WTC11 (cell line): ENCODE measurements around the gene CA11. TPM values are rescaled to one million over a fixed set of nuclear protein-coding genes. Genes with fewer than 3 reads are reported as not detected.

ENCODE experiments used
- ATAC-seq: fragments of 200-7000 bp; cut with Tn5 transposase; 2 replicates; pipeline ENCODE4 v1.10.0; 2021; ENCODE audit warnings: mild to moderate bottlenecking, moderate library complexity
- CTCF ChIA-PET: fragments of 300-600 bp; sonication (Branson Sonifier 250); formaldehyde crosslinking; loops from one replicate; lab custom pipeline; 2021; ENCODE audit warnings: antibody characterized with exemption; lab: Charles Lee
- POLR2A ChIA-PET: fragments of 350-600 bp; sonication (Branson Sonifier 250); formaldehyde crosslinking; loops from one replicate; lab custom pipeline; 2021; ENCODE audit warnings: antibody characterized with exemption; lab: Charles Lee
- DNase-seq: peaks from one replicate; pipeline ENCODE4 v3.0.0; 2021; ENCODE audit warnings: low spot score
- H3K27ac Mint-ChIP-seq: 2 replicates; pipeline ENCODE4 v1.8.0; 2021; ENCODE audit warnings: mixed read lengths
- H3K27me3 Mint-ChIP-seq: 2 replicates; pipeline ENCODE4 v1.8.0; 2021; ENCODE audit warnings: low read depth, mild to moderate bottlenecking, moderate library complexity, mixed read lengths
- H3K36me3 Mint-ChIP-seq: 2 replicates; pipeline ENCODE4 v1.8.0; 2021; ENCODE audit warnings: mixed read lengths
- H3K4me1 Mint-ChIP-seq: 2 replicates; pipeline ENCODE4 v1.8.0; 2022; ENCODE audit warnings: mixed read lengths
- H3K4me3 Mint-ChIP-seq: 2 replicates; pipeline ENCODE4 v1.8.0; 2021; ENCODE audit warnings: mild to moderate bottlenecking, moderate library complexity, mixed read lengths
- H3K9me3 Mint-ChIP-seq: 2 replicates; pipeline ENCODE4 v1.8.0; 2021; ENCODE audit warnings: mixed read lengths
- CREM ChIP-seq: sonication (generic); formaldehyde crosslinking; IDR thresholded peaks from 2 replicates; pipeline ENCODE4 v1.8.1; 2022; ENCODE audit warnings: mild to moderate bottlenecking, missing genetic modification reagents, moderate library complexity
- FOXK1 ChIP-seq: sonication (generic); formaldehyde crosslinking; IDR thresholded peaks from 2 replicates; pipeline ENCODE4 v1.8.0; 2022; ENCODE audit warnings: mild to moderate bottlenecking, moderate library complexity, missing genetic modification reagents
- GTF2I ChIP-seq: fragments of 250-450 bp; sonication (Bioruptor Pico); conservative IDR thresholded peaks from 2 replicates; pipeline ENCODE4 v1.4.0; 2021; ENCODE audit warnings: mild to moderate bottlenecking
- IRF2 ChIP-seq: sonication (generic); formaldehyde crosslinking; IDR thresholded peaks from 2 replicates; pipeline ENCODE4 v1.8.0; 2022; ENCODE audit warnings: low read depth, missing genetic modification reagents, borderline replicate concordance
- MYBL2 ChIP-seq: sonication (generic); formaldehyde crosslinking; IDR thresholded peaks from 2 replicates; pipeline ENCODE4 v1.8.1; 2023; ENCODE audit warnings: mild to moderate bottlenecking, moderate library complexity, missing genetic modification reagents
- OVOL2 ChIP-seq: fragments of 250-450 bp; sonication (Bioruptor Pico); IDR thresholded peaks from 2 replicates; pipeline ENCODE4 v1.9.0; 2021; ENCODE audit warnings: mild to moderate bottlenecking, borderline replicate concordance
- ZNF121 ChIP-seq: sonication (generic); formaldehyde crosslinking; IDR thresholded peaks from 2 replicates; pipeline ENCODE4 v1.8.0; 2023; ENCODE audit warnings: missing genetic modification reagents
- ZNF232 ChIP-seq: sonication (generic); formaldehyde crosslinking; IDR thresholded peaks from 2 replicates; pipeline ENCODE4 v1.8.0; 2022; ENCODE audit warnings: mild to moderate bottlenecking, missing genetic modification reagents
- ZNF416 ChIP-seq: fragments of 250-450 bp; sonication (Bioruptor Pico); IDR thresholded peaks from 2 replicates; pipeline ENCODE4 v1.9.0; 2021; ENCODE audit warnings: mild to moderate bottlenecking, inconsistent platforms
- total RNA-seq: library from RNA; stranded (reverse); gene quantifications from 3 replicates; pipeline ENCODE4 v1.2.3, GENCODE V29; 2021
- TF ChIP-seq, protein P1 (sequence below): fragments of 250-450 bp; sonication (Bioruptor Pico); IDR thresholded peaks from 2 replicates; pipeline ENCODE4 v1.9.0; 2021; ENCODE audit warnings: moderate library complexity, mild to moderate bottlenecking, inconsistent platforms, borderline replicate concordance
- TF ChIP-seq, protein P2 (sequence below): sonication (generic); formaldehyde crosslinking; IDR thresholded peaks from 2 replicates; pipeline ENCODE4 v1.8.1; 2022; ENCODE audit warnings: low read depth, missing genetic modification reagents, borderline replicate concordance
- TF ChIP-seq, protein P3 (sequence below): fragments of 200-600 bp; IDR thresholded peaks from 2 replicates; pipeline ENCODE4 v1.8.0; 2022; ENCODE audit warnings: antibody characterized with exemption
- TF ChIP-seq, protein P4 (sequence below): sonication (generic); formaldehyde crosslinking; IDR thresholded peaks from 2 replicates; pipeline ENCODE4 v1.8.0; 2022; ENCODE audit warnings: missing genetic modification reagents
- TF ChIP-seq, protein P5 (sequence below): sonication (generic); formaldehyde crosslinking; IDR thresholded peaks from 2 replicates; pipeline ENCODE4 v1.8.1; 2023; ENCODE audit warnings: mild to moderate bottlenecking, missing genetic modification reagents
- TF ChIP-seq, protein P6 (sequence below): sonication (generic); formaldehyde crosslinking; IDR thresholded peaks from 2 replicates; pipeline ENCODE4 v1.8.0; 2022; ENCODE audit warnings: mild to moderate bottlenecking, missing genetic modification reagents
- TF ChIP-seq, protein P7 (sequence below): sonication (generic); formaldehyde crosslinking; IDR thresholded peaks from 2 replicates; pipeline ENCODE4 v1.8.0; 2022; ENCODE audit warnings: mild to moderate bottlenecking, missing genetic modification reagents

The CA11 gene
- total RNA-seq, 1 experiment from 2014 or later: 41.4 TPM

DNA sequence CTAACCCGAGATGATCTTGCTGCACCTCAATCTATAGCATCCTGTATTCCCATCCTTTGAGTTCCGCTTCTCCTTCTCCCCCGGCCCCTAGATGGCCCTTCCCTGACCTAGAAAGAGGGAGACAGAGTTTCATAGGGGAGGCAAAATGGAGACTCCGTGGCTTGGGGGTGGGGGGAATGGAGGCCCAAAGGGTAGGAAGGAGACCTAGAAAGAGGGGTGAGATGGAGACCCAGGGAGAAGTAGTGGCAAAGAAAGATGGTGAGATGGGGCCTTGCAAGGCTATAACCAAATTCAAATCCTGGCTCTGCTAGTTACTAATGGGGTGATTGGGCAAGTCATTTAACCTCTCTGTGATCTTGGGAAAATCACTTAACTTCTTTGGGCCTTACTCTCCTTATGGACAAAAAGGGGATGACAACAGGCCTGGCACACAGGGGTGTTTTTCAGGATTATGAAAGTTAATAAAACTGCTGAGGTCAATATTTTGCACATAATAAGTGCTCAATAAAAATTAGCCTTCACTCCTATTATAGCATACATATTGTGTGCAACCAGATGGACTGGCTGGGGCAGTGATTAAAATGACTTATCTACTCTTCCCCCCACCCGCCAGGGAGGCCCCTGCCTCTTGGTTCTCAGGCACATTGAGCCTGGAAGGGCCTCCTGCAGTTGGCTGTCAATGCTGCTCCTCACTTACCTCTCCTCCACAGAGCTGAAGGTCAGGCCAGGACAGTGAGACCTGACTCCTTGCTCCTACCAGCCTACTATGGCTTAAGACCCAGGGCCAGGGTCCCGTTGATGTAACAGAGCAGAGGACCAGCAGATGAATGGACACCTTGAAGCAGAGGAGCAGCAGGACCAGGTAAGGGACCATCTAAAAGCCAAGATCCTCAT lies 26.0 kb downstream of the CA11 start:
- TF ChIP-seq, protein P1, sequence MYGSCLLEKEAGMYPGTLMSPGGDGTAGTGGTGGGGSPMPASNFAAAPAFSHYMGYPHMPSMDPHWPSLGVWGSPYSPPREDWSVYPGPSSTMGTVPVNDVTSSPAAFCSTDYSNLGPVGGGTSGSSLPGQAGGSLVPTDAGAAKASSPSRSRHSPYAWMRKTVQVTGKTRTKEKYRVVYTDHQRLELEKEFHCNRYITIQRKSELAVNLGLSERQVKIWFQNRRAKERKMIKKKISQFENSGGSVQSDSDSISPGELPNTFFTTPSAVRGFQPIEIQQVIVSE (CRISPR knock-in tag): no peak
- TF ChIP-seq CREM (CRISPR knock-in tag): no peak
- TF ChIP-seq, protein P2, sequence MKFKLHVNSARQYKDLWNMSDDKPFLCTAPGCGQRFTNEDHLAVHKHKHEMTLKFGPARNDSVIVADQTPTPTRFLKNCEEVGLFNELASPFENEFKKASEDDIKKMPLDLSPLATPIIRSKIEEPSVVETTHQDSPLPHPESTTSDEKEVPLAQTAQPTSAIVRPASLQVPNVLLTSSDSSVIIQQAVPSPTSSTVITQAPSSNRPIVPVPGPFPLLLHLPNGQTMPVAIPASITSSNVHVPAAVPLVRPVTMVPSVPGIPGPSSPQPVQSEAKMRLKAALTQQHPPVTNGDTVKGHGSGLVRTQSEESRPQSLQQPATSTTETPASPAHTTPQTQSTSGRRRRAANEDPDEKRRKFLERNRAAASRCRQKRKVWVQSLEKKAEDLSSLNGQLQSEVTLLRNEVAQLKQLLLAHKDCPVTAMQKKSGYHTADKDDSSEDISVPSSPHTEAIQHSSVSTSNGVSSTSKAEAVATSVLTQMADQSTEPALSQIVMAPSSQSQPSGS: no peak
- 0 out of 2 replicates have a peak, but pooled peaks have one; percentile 19 for TF ChIP-seq ZNF121 (CRISPR knock-in tag)
- TF ChIP-seq, protein P3, sequence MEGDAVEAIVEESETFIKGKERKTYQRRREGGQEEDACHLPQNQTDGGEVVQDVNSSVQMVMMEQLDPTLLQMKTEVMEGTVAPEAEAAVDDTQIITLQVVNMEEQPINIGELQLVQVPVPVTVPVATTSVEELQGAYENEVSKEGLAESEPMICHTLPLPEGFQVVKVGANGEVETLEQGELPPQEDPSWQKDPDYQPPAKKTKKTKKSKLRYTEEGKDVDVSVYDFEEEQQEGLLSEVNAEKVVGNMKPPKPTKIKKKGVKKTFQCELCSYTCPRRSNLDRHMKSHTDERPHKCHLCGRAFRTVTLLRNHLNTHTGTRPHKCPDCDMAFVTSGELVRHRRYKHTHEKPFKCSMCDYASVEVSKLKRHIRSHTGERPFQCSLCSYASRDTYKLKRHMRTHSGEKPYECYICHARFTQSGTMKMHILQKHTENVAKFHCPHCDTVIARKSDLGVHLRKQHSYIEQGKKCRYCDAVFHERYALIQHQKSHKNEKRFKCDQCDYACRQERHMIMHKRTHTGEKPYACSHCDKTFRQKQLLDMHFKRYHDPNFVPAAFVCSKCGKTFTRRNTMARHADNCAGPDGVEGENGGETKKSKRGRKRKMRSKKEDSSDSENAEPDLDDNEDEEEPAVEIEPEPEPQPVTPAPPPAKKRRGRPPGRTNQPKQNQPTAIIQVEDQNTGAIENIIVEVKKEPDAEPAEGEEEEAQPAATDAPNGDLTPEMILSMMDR: no peak
- TF ChIP-seq, all 79 proteins: peak for 1
- H3K27ac Mint-ChIP-seq: peak overlapping the region; percentile 100
- POLR2A ChIA-PET: interaction anchor here (0.5 to 2.8 kb wide), 12 partner anchors 7 to 289 kb away, joined by 3 to 23 read pairs (median 4); partner anchors contain the start of gene KDELR1
- H3K36me3 Mint-ChIP-seq: peaks cover 43% of the 10 kb centered on the region
- no peaks in the 10 kb centered on the region for H3K9me3 Mint-ChIP-seq
- CTCF ChIA-PET: interaction anchor here (1.0 to 1.6 kb wide), 7 partner anchors 10 to 138 kb away, joined by 3 to 13 read pairs (median 4); no protein-coding TSS in a partner anchor
- ATAC-seq: no peak
- H3K4me3 Mint-ChIP-seq: peak overlapping the region; percentile 99
- H3K27me3 Mint-ChIP-seq: no peaks in the 10 kb centered on the region; the same call in 1 of the 2 replicates
- peaks cover 55% of the 10 kb centered on the region for H3K4me1 Mint-ChIP-seq
- no peak for DNase-seq

DNA sequence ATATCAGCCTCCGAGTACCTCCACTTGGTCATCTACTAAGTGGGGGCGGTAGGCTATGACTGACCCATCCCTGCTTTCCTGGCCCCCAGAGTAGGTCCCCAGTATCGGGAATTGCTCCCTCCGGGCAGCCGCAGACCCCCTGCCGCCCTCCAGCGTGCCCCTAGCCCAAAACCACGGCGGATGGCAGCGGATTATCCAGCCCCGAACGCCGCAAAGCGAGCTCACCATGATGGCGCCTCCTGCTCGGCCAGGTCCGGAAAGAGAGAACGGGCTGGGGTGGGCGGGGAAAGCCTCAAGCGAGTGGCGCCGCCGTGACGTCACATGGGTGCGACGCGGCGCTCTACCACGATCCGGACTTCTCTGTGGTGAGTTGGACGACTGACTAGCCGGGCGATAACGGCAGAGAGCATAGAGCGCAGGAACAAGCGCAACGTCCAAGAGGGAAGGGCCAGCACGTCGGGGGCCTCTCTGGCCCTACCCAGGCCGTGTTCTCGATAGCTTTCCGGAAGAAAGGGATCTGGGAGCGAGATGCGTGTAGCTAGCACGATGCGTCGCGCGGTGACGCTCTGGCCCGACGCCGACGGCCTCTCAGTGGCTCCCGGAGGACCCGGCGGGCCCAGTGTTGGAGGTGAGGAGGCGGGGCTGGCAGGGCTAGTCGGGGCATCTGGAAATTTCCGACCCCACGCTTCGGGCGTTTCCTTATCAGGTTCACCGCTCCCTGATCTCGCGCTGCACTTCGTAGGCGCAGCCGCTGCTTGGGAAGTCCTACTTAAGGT lies 26.9 kb downstream of the CA11 start, which contains the start of the genes RPL18 and SPHK2:
Gene RPL18 (minus strand): TSS at position 263 of the 776 bp plus-strand sequence. CDS start 35 bp downstream, at position 228.
Gene SPHK2 (plus strand): TSS at position 591 of the 776 bp plus-strand sequence. CDS start 1,009 bp downstream, outside the sequence.
- POLR2A ChIA-PET: interaction anchor here (0.5 to 2.8 kb wide), 14 partner anchors 8 to 228 kb away, joined by 3 to 23 read pairs (median 3); partner anchors contain the start of gene KDELR1
- peak; percentile 96 for DNase-seq
- H3K36me3 Mint-ChIP-seq: peaks cover 43% of the 10 kb centered on the region
- no peaks in the 10 kb centered on the region for H3K9me3 Mint-ChIP-seq
- ATAC-seq: peak; percentile 65
- H3K27me3 Mint-ChIP-seq: no peaks in the 10 kb centered on the region; the same call in 1 of the 2 replicates
- H3K27ac Mint-ChIP-seq: peak within 1 kb of the TSS; percentile 100
- peaks cover 60% of the 10 kb centered on the region for H3K4me1 Mint-ChIP-seq
- CTCF ChIA-PET: interaction anchor here (1.0 to 1.6 kb wide), 7 partner anchors 10 to 139 kb away, joined by 3 to 13 read pairs (median 4); no protein-coding TSS in a partner anchor
- peak within 1 kb of the TSS; percentile 99 for H3K4me3 Mint-ChIP-seq
- TF ChIP-seq FOXK1 (peak; percentile 97), IRF2 (0 out of 2 replicates have a peak, but pooled peaks have one; percentile 61), MYBL2 (CRISPR knock-in tag) (peak; percentile 78; the same call in 1 of the 2 replicates), GTF2I (peak; percentile 92), ZNF416 (CRISPR knock-in tag) (no peak), ZNF232 (CRISPR knock-in tag) (no peak), OVOL2 (CRISPR knock-in tag) (no peak), ZNF121 (CRISPR knock-in tag) (0 out of 2 replicates have a peak, but pooled peaks have one; percentile 48)
- TF ChIP-seq, protein P4, sequence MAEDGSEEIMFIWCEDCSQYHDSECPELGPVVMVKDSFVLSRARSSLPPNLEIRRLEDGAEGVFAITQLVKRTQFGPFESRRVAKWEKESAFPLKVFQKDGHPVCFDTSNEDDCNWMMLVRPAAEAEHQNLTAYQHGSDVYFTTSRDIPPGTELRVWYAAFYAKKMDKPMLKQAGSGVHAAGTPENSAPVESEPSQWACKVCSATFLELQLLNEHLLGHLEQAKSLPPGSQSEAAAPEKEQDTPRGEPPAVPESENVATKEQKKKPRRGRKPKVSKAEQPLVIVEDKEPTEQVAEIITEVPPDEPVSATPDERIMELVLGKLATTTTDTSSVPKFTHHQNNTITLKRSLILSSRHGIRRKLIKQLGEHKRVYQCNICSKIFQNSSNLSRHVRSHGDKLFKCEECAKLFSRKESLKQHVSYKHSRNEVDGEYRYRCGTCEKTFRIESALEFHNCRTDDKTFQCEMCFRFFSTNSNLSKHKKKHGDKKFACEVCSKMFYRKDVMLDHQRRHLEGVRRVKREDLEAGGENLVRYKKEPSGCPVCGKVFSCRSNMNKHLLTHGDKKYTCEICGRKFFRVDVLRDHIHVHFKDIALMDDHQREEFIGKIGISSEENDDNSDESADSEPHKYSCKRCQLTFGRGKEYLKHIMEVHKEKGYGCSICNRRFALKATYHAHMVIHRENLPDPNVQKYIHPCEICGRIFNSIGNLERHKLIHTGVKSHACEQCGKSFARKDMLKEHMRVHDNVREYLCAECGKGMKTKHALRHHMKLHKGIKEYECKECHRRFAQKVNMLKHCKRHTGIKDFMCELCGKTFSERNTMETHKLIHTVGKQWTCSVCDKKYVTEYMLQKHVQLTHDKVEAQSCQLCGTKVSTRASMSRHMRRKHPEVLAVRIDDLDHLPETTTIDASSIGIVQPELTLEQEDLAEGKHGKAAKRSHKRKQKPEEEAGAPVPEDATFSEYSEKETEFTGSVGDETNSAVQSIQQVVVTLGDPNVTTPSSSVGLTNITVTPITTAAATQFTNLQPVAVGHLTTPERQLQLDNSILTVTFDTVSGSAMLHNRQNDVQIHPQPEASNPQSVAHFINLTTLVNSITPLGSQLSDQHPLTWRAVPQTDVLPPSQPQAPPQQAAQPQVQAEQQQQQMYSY (CRISPR knock-in tag): no peak
- TF ChIP-seq, protein P5, sequence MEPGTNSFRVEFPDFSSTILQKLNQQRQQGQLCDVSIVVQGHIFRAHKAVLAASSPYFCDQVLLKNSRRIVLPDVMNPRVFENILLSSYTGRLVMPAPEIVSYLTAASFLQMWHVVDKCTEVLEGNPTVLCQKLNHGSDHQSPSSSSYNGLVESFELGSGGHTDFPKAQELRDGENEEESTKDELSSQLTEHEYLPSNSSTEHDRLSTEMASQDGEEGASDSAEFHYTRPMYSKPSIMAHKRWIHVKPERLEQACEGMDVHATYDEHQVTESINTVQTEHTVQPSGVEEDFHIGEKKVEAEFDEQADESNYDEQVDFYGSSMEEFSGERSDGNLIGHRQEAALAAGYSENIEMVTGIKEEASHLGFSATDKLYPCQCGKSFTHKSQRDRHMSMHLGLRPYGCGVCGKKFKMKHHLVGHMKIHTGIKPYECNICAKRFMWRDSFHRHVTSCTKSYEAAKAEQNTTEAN: peak; percentile 68; the same call in 1 of the 2 replicates
- TF ChIP-seq, protein P6, sequence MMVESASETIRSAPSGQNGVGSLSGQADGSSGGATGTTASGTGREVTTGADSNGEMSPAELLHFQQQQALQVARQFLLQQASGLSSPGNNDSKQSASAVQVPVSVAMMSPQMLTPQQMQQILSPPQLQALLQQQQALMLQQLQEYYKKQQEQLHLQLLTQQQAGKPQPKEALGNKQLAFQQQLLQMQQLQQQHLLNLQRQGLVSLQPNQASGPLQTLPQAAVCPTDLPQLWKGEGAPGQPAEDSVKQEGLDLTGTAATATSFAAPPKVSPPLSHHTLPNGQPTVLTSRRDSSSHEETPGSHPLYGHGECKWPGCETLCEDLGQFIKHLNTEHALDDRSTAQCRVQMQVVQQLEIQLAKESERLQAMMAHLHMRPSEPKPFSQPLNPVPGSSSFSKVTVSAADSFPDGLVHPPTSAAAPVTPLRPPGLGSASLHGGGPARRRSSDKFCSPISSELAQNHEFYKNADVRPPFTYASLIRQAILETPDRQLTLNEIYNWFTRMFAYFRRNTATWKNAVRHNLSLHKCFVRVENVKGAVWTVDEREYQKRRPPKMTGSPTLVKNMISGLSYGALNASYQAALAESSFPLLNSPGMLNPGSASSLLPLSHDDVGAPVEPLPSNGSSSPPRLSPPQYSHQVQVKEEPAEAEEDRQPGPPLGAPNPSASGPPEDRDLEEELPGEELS: peak; percentile 78; the same call in 1 of the 2 replicates
- TF ChIP-seq, protein P7, sequence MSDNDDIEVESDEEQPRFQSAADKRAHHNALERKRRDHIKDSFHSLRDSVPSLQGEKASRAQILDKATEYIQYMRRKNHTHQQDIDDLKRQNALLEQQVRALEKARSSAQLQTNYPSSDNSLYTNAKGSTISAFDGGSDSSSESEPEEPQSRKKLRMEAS: peak; percentile 97
